ENCODE results near the gene MANEAL.

Gene MANEAL

GRCh38 chr1:37782491-37782890 lies 11.2 kb upstream of the MANEAL start:
- no peaks in the 10 kb centered on the region for H3K79me2 ChIP-seq (ENCODE audit: insufficient read depth, low read length)
- H3K9me2 ChIP-seq (ENCODE audit: low read depth, low read length): no peaks in the 10 kb centered on the region
- no peaks in the 10 kb centered on the region for H3K27me3 ChIP-seq (ENCODE audit: insufficient read depth, low read length)
- TF ChIP-seq, protein P1, sequence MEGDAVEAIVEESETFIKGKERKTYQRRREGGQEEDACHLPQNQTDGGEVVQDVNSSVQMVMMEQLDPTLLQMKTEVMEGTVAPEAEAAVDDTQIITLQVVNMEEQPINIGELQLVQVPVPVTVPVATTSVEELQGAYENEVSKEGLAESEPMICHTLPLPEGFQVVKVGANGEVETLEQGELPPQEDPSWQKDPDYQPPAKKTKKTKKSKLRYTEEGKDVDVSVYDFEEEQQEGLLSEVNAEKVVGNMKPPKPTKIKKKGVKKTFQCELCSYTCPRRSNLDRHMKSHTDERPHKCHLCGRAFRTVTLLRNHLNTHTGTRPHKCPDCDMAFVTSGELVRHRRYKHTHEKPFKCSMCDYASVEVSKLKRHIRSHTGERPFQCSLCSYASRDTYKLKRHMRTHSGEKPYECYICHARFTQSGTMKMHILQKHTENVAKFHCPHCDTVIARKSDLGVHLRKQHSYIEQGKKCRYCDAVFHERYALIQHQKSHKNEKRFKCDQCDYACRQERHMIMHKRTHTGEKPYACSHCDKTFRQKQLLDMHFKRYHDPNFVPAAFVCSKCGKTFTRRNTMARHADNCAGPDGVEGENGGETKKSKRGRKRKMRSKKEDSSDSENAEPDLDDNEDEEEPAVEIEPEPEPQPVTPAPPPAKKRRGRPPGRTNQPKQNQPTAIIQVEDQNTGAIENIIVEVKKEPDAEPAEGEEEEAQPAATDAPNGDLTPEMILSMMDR (IDR thresholded peaks at IDR 0.05; ENCODE audit: low read length): no peak
- no peak for TF ChIP-seq EZH2 (IDR thresholded peaks at IDR 0.05; ENCODE audit: borderline replicate concordance, low read length)
- no peaks in the 10 kb centered on the region for H3K4me1 ChIP-seq (ENCODE audit: insufficient read depth, low read length, severe bottlenecking)
- H2AFZ ChIP-seq (ENCODE audit: low read length): no peak overlapping the region
- H3K36me3 ChIP-seq (ENCODE audit: insufficient read depth, low read length): no peaks in the 10 kb centered on the region
- no peaks in the 10 kb centered on the region for H3F3A ChIP-seq (ENCODE audit: insufficient read depth, low read length)
- H4K20me1 ChIP-seq (ENCODE audit: insufficient read depth, low read length): no peaks in the 10 kb centered on the region
- no peak overlapping the region for H3K4me2 ChIP-seq (ENCODE audit: low read length)
- no peaks in the 10 kb centered on the region for H3K9me3 ChIP-seq (ENCODE audit: low read length)
- no peak overlapping the region for H3K4me3 ChIP-seq (ENCODE audit: low read depth, low read length, poor library complexity, severe bottlenecking)
- no peak overlapping the region for H3K27ac ChIP-seq (ENCODE audit: low read depth, low read length, poor library complexity, severe bottlenecking)
- H3K9ac ChIP-seq (ENCODE audit: low read length): no peak overlapping the region

- H3K9me2 ChIP-seq (ENCODE audit: low read depth, low read length): no peaks in the 10 kb centered on the region
- H2AFZ ChIP-seq (ENCODE audit: low read length): no peak overlapping the region
- no peak for TF ChIP-seq EZH2 (IDR thresholded peaks at IDR 0.05; ENCODE audit: borderline replicate concordance, low read length)
- TF ChIP-seq, protein P1 (IDR thresholded peaks at IDR 0.05; ENCODE audit: low read length): no peak
- H3K9me3 ChIP-seq (ENCODE audit: low read length): no peaks in the 10 kb centered on the region
- peaks cover 8% of the 10 kb centered on the region for H3K4me1 ChIP-seq (ENCODE audit: insufficient read depth, low read length, severe bottlenecking)
- no peaks in the 10 kb centered on the region for H3K79me2 ChIP-seq (ENCODE audit: insufficient read depth, low read length)
- H3K9ac ChIP-seq (ENCODE audit: low read length): no peak overlapping the region
- H4K20me1 ChIP-seq (ENCODE audit: insufficient read depth, low read length): no peaks in the 10 kb centered on the region
- peaks cover 10% of the 10 kb centered on the region; the same call in 1 of the 2 replicates for H3K27me3 ChIP-seq (ENCODE audit: insufficient read depth, low read length)
- H3F3A ChIP-seq (ENCODE audit: insufficient read depth, low read length): no peaks in the 10 kb centered on the region
- no peaks in the 10 kb centered on the region for H3K36me3 ChIP-seq (ENCODE audit: insufficient read depth, low read length)
- H3K4me3 ChIP-seq (ENCODE audit: low read depth, low read length, poor library complexity, severe bottlenecking): peak overlapping the region; percentile 35
- peak overlapping the region; percentile 45; the same call in 1 of the 2 replicates for H3K4me2 ChIP-seq (ENCODE audit: low read length)
- H3K27ac ChIP-seq (ENCODE audit: low read depth, low read length, poor library complexity, severe bottlenecking): no peak overlapping the region
Observed at GRCh38 chr1:37792943-37793686, 532 bp upstream of the MANEAL start.

DNA sequence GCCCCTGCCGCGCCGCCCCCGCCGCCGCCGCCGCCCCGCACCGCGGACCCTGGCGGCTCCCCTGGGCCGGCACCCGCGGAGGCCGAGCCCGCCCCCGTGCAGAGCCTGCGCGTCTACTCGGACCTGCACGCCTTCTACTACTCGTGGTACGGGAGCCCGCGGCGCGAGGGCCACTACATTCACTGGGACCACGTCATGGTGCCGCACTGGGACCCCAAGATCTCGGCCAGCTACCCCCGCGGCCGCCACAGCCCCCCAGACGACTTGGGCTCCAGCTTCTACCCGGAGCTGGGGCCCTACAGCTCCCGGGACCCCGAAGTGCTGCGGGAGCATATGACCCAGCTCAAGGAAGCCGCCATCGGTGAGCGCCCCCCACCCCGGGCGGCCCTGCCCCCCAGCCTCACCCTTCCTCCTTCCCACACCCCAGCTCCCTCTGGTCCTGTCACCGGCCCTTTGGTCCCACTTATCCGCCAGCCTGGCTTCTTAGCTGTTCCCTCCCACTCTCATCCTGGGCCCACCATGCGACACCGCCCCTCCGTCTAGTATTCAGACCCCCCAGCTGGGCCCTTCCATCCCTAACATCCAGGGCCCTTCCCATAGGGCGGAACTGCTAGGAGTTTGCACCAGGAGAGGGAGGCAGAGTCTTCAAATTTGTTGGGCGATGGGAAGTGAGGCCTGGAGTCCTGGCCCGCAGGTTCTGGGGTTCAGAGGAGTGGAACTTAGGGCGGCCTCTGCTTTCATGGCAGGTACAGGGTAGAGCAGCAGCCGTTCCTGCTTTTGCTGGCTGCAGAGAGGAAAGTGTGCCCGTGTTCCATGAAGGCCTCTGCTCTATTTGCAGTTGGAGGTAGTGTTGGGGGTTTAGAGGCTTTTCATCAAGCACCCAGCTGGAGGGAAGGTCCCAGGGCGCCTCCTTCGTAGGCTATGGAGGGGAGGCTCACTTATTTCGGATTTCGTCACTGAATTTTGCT lies 1.0 kb downstream of the MANEAL start:
- Histone ChIP-seq H3K9ac (ENCODE audit: low read length) (peak overlapping the region; percentile 38; the same call in 1 of the 2 replicates), H3K4me3 (ENCODE audit: low read depth, low read length, poor library complexity, severe bottlenecking) (peak overlapping the region; percentile 55), H2AFZ (ENCODE audit: low read length) (no peak overlapping the region)

More for the DNA sequence above, 1.0 kb downstream of the MANEAL start:
- peaks cover 10% of the 10 kb centered on the region; the same call in 1 of the 2 replicates for H3K27me3 ChIP-seq (ENCODE audit: insufficient read depth, low read length)
- peaks cover 6% of the 10 kb centered on the region for H3K36me3 ChIP-seq (ENCODE audit: insufficient read depth, low read length)
- no peaks in the 10 kb centered on the region for H4K20me1 ChIP-seq (ENCODE audit: insufficient read depth, low read length)
- no peaks in the 10 kb centered on the region for H3K79me2 ChIP-seq (ENCODE audit: insufficient read depth, low read length)
- no peak overlapping the region for H3K27ac ChIP-seq (ENCODE audit: low read depth, low read length, poor library complexity, severe bottlenecking)
- H3K4me2 ChIP-seq (ENCODE audit: low read length): peak overlapping the region; percentile 63
- no peaks in the 10 kb centered on the region for H3K9me3 ChIP-seq (ENCODE audit: low read length)
- H3F3A ChIP-seq (ENCODE audit: insufficient read depth, low read length): no peaks in the 10 kb centered on the region
- peaks cover 8% of the 10 kb centered on the region for H3K4me1 ChIP-seq (ENCODE audit: insufficient read depth, low read length, severe bottlenecking)
- no peak for TF ChIP-seq EZH2 (IDR thresholded peaks at IDR 0.05; ENCODE audit: borderline replicate concordance, low read length)
- TF ChIP-seq, protein P1 (IDR thresholded peaks at IDR 0.05; ENCODE audit: low read length): no peak
- no peaks in the 10 kb centered on the region for H3K9me2 ChIP-seq (ENCODE audit: low read depth, low read length)
